WTC11 (cell line): ENCODE data around the gene MYL5.

Experiments used
- JUN ChIP-seq: sonication (generic); formaldehyde crosslinking; IDR thresholded peaks from 2 replicates; pipeline ENCODE4 v1.8.0; 2023; ENCODE audit warnings: mild to moderate bottlenecking, missing genetic modification reagents
- NR2C2 ChIP-seq: sonication (generic); formaldehyde crosslinking; IDR thresholded peaks from 2 replicates; pipeline ENCODE4 v1.8.0; 2022; ENCODE audit warnings: mild to moderate bottlenecking, missing genetic modification reagents
- NR3C1 ChIP-seq: sonication (generic); formaldehyde crosslinking; conservative IDR thresholded peaks from 2 replicates; pipeline ENCODE4 v1.8.1; 2023; ENCODE audit warnings: low read depth, mild to moderate bottlenecking, missing genetic modification reagents
- ZNF232 ChIP-seq: sonication (generic); formaldehyde crosslinking; IDR thresholded peaks from 2 replicates; pipeline ENCODE4 v1.8.0; 2022; ENCODE audit warnings: mild to moderate bottlenecking, missing genetic modification reagents
- ZNF416 ChIP-seq: fragments of 250-450 bp; sonication (Bioruptor Pico); IDR thresholded peaks from 2 replicates; pipeline ENCODE4 v1.9.0; 2021; ENCODE audit warnings: mild to moderate bottlenecking, inconsistent platforms
- ZNF671 ChIP-seq: fragments of 250-450 bp; sonication (Bioruptor Pico); IDR thresholded peaks from 2 replicates; pipeline ENCODE4 v1.8.0; 2021; ENCODE audit warnings: mild to moderate bottlenecking
- TF ChIP-seq, protein P1 (sequence below): sonication (generic); formaldehyde crosslinking; IDR thresholded peaks from 2 replicates; pipeline ENCODE4 v1.8.0; 2023; ENCODE audit warnings: missing genetic modification reagents, mild to moderate bottlenecking, borderline replicate concordance
- TF ChIP-seq, protein P2 (sequence below): sonication (generic); formaldehyde crosslinking; IDR thresholded peaks from 2 replicates; pipeline ENCODE4 v1.8.1; 2023; ENCODE audit warnings: mild to moderate bottlenecking, missing genetic modification reagents, moderate library complexity
- TF ChIP-seq, protein P3 (sequence below): fragments of 200-600 bp; IDR thresholded peaks from 2 replicates; pipeline ENCODE4 v1.8.0; 2022; ENCODE audit warnings: antibody characterized with exemption
- TF ChIP-seq, protein P4 (sequence below): sonication (generic); formaldehyde crosslinking; IDR thresholded peaks from 2 replicates; pipeline ENCODE4 v1.8.0; 2022; ENCODE audit warnings: mild to moderate bottlenecking, missing genetic modification reagents
- TF ChIP-seq, protein P5 (sequence below): sonication (generic); formaldehyde crosslinking; IDR thresholded peaks from 2 replicates; pipeline ENCODE4 v1.8.0; 2023; ENCODE audit warnings: missing genetic modification reagents
- TF ChIP-seq, protein P6 (sequence below): sonication (generic); formaldehyde crosslinking; IDR thresholded peaks from 2 replicates; pipeline ENCODE4 v1.8.1; 2023; ENCODE audit warnings: mild to moderate bottlenecking, missing genetic modification reagents, moderate library complexity
- TF ChIP-seq, protein P7 (sequence below): sonication (generic); formaldehyde crosslinking; IDR thresholded peaks from 2 replicates; pipeline ENCODE4 v1.8.0; 2022; ENCODE audit warnings: mild to moderate bottlenecking, missing genetic modification reagents

DNA sequence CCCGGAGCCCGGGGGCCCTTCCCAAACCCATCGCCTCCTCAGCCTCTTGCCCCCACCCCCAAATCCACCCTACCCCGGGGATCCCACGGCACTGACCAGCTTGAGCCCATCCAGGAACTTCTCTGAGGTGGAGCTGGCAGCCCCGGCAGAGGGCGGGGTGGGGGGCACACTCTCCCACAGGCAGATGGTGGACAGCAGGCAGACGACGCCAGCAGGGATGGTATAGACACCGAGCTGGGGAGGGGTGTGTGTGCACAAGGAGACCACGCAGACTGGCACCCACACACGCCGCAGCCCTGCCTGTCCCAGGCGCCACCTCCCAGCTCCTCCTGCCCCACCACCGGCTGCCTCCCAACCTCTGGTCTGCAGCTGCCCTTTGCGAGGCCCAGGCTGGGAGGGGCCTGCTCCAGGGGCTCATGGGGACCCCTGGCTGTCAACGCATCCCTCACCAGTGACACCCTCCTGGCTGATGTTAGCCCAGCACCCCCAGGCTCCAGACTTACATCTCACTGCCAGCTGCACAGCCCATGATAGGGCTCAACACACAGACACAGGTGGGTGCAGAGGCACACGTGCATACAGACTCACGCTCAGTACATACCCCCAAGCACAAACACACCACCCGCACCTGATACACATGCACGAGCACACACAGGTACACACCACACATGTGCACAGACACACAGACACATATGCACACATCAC lies 10.4 kb downstream of the MYL5 start:
- TF ChIP-seq, protein P1, sequence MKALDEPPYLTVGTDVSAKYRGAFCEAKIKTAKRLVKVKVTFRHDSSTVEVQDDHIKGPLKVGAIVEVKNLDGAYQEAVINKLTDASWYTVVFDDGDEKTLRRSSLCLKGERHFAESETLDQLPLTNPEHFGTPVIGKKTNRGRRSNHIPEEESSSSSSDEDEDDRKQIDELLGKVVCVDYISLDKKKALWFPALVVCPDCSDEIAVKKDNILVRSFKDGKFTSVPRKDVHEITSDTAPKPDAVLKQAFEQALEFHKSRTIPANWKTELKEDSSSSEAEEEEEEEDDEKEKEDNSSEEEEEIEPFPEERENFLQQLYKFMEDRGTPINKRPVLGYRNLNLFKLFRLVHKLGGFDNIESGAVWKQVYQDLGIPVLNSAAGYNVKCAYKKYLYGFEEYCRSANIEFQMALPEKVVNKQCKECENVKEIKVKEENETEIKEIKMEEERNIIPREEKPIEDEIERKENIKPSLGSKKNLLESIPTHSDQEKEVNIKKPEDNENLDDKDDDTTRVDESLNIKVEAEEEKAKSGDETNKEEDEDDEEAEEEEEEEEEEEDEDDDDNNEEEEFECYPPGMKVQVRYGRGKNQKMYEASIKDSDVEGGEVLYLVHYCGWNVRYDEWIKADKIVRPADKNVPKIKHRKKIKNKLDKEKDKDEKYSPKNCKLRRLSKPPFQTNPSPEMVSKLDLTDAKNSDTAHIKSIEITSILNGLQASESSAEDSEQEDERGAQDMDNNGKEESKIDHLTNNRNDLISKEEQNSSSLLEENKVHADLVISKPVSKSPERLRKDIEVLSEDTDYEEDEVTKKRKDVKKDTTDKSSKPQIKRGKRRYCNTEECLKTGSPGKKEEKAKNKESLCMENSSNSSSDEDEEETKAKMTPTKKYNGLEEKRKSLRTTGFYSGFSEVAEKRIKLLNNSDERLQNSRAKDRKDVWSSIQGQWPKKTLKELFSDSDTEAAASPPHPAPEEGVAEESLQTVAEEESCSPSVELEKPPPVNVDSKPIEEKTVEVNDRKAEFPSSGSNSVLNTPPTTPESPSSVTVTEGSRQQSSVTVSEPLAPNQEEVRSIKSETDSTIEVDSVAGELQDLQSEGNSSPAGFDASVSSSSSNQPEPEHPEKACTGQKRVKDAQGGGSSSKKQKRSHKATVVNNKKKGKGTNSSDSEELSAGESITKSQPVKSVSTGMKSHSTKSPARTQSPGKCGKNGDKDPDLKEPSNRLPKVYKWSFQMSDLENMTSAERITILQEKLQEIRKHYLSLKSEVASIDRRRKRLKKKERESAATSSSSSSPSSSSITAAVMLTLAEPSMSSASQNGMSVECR (CRISPR knock-in tag), result no peak
- TF ChIP-seq JUN (CRISPR knock-in tag) (no peak), NR3C1 (CRISPR knock-in tag) (no peak), ZNF416 (no peak), ZNF671 (CRISPR knock-in tag) (no peak), ZNF232 (no peak), NR2C2 (CRISPR knock-in tag) (no peak)
- TF ChIP-seq, protein P2, sequence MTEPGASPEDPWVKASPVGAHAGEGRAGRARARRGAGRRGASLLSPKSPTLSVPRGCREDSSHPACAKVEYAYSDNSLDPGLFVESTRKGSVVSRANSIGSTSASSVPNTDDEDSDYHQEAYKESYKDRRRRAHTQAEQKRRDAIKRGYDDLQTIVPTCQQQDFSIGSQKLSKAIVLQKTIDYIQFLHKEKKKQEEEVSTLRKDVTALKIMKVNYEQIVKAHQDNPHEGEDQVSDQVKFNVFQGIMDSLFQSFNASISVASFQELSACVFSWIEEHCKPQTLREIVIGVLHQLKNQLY (CRISPR knock-in tag), result no peak
- TF ChIP-seq, protein P3, sequence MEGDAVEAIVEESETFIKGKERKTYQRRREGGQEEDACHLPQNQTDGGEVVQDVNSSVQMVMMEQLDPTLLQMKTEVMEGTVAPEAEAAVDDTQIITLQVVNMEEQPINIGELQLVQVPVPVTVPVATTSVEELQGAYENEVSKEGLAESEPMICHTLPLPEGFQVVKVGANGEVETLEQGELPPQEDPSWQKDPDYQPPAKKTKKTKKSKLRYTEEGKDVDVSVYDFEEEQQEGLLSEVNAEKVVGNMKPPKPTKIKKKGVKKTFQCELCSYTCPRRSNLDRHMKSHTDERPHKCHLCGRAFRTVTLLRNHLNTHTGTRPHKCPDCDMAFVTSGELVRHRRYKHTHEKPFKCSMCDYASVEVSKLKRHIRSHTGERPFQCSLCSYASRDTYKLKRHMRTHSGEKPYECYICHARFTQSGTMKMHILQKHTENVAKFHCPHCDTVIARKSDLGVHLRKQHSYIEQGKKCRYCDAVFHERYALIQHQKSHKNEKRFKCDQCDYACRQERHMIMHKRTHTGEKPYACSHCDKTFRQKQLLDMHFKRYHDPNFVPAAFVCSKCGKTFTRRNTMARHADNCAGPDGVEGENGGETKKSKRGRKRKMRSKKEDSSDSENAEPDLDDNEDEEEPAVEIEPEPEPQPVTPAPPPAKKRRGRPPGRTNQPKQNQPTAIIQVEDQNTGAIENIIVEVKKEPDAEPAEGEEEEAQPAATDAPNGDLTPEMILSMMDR, result no peak
- TF ChIP-seq, protein P4, sequence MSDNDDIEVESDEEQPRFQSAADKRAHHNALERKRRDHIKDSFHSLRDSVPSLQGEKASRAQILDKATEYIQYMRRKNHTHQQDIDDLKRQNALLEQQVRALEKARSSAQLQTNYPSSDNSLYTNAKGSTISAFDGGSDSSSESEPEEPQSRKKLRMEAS (CRISPR knock-in tag), result no peak
- TF ChIP-seq, protein P5, sequence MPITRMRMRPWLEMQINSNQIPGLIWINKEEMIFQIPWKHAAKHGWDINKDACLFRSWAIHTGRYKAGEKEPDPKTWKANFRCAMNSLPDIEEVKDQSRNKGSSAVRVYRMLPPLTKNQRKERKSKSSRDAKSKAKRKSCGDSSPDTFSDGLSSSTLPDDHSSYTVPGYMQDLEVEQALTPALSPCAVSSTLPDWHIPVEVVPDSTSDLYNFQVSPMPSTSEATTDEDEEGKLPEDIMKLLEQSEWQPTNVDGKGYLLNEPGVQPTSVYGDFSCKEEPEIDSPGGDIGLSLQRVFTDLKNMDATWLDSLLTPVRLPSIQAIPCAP (CRISPR knock-in tag), result no peak
- TF ChIP-seq, protein P6, sequence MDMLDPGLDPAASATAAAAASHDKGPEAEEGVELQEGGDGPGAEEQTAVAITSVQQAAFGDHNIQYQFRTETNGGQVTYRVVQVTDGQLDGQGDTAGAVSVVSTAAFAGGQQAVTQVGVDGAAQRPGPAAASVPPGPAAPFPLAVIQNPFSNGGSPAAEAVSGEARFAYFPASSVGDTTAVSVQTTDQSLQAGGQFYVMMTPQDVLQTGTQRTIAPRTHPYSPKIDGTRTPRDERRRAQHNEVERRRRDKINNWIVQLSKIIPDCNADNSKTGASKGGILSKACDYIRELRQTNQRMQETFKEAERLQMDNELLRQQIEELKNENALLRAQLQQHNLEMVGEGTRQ (CRISPR knock-in tag), result no peak
- TF ChIP-seq, protein P7, sequence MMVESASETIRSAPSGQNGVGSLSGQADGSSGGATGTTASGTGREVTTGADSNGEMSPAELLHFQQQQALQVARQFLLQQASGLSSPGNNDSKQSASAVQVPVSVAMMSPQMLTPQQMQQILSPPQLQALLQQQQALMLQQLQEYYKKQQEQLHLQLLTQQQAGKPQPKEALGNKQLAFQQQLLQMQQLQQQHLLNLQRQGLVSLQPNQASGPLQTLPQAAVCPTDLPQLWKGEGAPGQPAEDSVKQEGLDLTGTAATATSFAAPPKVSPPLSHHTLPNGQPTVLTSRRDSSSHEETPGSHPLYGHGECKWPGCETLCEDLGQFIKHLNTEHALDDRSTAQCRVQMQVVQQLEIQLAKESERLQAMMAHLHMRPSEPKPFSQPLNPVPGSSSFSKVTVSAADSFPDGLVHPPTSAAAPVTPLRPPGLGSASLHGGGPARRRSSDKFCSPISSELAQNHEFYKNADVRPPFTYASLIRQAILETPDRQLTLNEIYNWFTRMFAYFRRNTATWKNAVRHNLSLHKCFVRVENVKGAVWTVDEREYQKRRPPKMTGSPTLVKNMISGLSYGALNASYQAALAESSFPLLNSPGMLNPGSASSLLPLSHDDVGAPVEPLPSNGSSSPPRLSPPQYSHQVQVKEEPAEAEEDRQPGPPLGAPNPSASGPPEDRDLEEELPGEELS (CRISPR knock-in tag), result no peak
